AG09309 (cell line): ENCODE results near the gene OSBPL7.

ENCODE experiments used
- DNase-seq: peaks from one replicate; pipeline ENCODE4 v3.0.0-alpha.2; 2010; ENCODE audit warnings: low read depth
- H3K4me3 ChIP-seq: 2 replicates; pipeline ENCODE4 v1.5.1; 2011; ENCODE audit warnings: mild to moderate bottlenecking, low read depth, low read length, moderate library complexity; ENCODE audit not compliant: control insufficient read depth
- TF ChIP-seq, protein P1 (sequence below): IDR thresholded peaks from 2 replicates; pipeline ENCODE4 v1.5.1; 2011; ENCODE audit warnings: mild to moderate bottlenecking, low read depth, low read length, inconsistent platforms; ENCODE audit not compliant: insufficient read depth, control insufficient read depth; ENCODE audit errors: missing control alignments

Gene OSBPL7

DNA sequence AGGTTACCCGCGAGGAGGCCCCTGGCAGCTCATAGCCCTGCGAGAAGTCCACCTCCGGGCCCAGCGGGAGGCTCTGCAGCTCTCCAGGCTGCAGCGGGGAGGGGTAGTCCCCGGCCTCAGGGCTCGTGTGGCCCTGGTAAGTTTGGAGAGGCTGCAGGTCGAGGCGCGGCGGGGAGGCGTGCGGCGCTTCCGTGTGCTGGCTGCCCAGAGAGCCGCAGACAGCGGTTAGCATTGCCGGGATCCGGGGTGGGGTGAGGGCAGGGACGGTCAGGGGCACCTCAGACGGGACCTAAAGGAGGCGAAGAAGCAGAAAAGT, 26.6 kb upstream of the OSBPL7 start:
- TF ChIP-seq, protein P1, sequence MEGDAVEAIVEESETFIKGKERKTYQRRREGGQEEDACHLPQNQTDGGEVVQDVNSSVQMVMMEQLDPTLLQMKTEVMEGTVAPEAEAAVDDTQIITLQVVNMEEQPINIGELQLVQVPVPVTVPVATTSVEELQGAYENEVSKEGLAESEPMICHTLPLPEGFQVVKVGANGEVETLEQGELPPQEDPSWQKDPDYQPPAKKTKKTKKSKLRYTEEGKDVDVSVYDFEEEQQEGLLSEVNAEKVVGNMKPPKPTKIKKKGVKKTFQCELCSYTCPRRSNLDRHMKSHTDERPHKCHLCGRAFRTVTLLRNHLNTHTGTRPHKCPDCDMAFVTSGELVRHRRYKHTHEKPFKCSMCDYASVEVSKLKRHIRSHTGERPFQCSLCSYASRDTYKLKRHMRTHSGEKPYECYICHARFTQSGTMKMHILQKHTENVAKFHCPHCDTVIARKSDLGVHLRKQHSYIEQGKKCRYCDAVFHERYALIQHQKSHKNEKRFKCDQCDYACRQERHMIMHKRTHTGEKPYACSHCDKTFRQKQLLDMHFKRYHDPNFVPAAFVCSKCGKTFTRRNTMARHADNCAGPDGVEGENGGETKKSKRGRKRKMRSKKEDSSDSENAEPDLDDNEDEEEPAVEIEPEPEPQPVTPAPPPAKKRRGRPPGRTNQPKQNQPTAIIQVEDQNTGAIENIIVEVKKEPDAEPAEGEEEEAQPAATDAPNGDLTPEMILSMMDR: no peak
- DNase-seq: no peak
- no peak overlapping the region for H3K4me3 ChIP-seq

DNA sequence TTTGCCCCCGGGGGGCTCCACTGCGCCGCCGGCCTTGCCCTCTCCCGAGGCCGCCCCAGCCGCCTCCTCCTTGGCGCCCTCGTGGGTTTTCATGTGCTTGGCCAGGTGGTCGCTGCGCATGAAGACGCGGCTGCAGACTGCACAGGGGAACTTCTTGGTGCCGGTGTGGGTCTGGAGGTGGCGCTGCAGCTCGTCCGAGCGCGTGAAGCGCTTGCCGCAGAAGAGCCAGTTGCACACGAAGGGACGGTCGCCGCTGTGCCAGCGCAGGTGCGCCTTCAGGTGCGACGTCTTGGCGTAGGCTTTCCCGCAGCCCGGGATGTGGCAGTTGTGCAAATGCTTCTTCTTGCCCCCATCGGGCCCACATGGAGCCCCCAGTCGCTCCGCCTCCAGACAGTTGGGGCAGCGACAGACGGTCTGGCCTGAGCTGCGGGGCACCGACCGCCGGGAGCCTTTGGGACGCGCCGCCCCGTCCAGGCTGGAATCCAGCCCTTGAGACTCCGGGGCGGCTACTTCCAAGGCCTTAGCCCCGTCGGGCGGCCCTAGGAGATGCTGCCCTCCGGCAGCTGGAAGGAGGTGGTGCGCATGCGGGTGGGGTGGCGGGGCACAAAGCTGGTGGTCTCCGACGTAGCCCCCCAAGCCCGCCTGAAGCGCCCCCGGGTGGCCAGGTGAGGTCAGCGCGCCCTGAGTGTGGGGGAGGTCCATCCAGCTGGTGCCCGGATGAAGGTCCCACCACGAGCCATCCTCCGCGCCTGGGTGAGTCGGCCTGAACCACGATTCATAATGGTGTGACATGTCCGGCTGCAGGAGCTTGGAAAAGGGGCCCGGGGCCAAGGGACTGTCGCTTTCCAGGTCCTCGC, 26.0 kb upstream of the OSBPL7 start:
- TF ChIP-seq, protein P1: no peak
- no peak for DNase-seq
- H3K4me3 ChIP-seq: no peak overlapping the region

DNA sequence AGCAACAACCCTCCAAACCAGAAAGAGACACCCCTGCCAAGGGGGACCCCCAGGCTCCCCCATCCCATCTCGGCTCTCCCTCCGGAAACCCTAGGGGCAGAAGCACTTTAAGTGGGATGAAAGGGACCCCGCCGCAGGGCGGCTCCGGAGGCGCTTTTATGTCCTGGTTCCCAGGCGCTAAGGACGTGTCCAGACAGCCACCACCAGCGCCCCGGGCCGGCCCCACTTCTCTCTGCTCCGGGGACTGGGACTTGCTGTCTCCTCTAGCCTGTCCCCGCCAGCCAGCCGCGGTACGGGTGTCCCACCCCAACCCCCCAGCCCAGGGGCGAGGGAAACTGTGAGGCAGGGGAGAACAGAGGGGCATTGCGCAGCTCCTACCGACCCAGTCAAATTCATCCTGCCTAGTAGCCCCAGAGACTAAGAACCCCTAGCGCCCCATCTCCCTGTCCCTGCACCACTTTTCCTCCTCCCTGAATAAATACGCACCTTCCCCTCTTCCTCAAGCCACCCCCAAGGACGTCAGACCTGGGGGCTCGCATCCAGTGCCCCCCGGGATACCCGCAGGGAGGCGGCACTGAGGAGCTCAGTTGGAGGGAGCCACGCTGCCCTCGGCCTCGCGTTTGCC, 25.2 kb upstream of the OSBPL7 start:
- H3K4me3 ChIP-seq: no peak overlapping the region
- TF ChIP-seq, protein P1: no peak
- no peak for DNase-seq

DNA sequence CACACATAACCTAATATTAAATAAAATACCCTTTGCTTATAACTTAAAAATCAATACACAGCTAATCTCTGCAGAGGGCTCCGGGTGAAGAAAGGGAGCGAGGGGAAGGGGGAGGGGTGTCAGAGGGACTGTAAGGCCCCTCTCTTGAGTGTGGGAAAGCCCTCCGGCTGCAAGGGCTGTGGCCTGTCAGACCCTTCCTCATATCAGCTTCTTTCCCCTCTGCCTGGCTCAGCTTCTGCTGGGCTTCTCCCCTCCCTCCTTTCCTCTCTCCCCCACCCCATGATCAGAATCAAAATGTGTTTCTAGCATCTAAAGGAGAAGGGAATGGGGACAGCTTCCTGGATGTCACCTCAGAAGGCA, 24.1 kb upstream of the OSBPL7 start:
- TF ChIP-seq, protein P1: no peak
- no peak for DNase-seq
- no peak overlapping the region for H3K4me3 ChIP-seq

DNA sequence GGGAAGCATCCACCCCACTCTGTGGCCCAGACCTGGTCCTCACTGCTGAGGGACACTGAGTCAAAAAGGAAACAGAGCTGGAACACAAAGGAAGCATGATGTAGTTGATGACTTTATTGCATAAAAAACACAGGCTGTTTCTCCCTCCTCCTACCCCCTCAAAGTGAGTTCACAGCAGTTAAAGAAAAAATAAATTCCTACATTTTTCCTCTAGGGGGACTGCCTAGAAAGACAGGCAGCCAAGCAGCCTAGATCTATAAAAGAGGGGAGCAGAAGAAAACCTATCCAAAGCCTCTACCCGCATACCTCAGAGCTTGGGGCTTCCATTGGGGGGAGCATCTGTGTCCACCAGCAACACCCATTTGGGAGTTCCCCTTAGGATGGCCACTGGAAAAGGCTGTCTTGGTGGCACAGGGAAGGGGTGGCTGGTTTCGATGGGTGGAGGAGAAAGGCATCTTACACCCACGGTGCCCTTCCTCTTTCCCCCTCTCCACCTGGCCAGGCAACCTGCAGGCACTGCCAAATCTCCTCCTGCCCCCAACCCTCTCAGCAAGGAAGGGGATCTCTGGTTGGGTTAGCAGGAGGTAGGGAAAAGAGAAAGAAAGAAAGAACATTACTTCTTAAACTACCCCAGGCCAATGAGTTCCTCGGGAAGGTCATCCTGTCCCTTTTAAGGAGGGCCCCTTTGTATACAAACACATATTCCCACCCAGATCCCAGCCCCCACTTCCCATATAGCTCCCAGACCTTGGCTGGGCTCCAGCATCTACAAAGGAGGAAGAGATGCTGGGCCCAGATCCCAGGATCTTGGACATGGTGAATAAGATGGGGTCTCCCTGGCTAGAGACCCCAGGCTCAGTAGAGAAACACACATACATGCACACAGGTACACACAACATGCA, 23.5 kb upstream of the OSBPL7 start:
- TF ChIP-seq, protein P1: peak; percentile 53
- no peak for DNase-seq
- no peak overlapping the region for H3K4me3 ChIP-seq

DNA sequence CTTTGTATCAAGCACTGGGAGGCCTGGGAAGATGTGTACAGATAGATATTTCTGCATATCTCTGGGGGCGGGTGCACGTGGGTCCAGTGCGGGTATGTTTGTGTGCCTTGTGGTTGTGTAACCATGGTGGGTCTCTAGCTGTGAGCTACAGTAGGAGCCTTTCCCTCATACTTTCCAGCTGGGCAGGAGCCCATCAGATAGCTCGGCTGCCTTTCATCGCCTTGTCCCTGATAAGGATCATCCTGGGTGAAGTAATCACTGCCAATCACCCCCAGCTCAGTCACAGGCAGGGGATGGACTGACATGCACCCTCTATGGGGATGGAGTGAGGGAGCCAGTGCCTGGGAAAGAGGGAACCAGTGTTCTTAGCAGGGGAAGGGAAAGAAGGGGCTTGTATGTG, 22.6 kb upstream of the OSBPL7 start:
- no peak for DNase-seq
- TF ChIP-seq, protein P1: no peak
- H3K4me3 ChIP-seq: no peak overlapping the region
